ENCODE results near the gene HORMAD2.
"Not testable (repeated sequence)": the region's sequence is repeated elsewhere in the genome, so short reads cannot be mapped to it uniquely, and the experiment has no call there.

- TF ChIP-seq EZH2 (IDR thresholded peaks at IDR 0.05; ENCODE audit: low read depth); CTCF (conservative IDR thresholded peaks at IDR 0.05): not testable (repeated sequence)
These were observed 6.8 kb downstream of the HORMAD2 start for GRCh38 chr22:30087037-30087436.
